Type B pancreatic cell (in vitro differentiated cells): ENCODE results near the gene OTOG. TPM values are rescaled to one million over a fixed set of nuclear protein-coding genes. Genes with fewer than 3 reads are reported as not detected.

ENCODE experiments used
- DNase-seq: peaks from one replicate; pipeline ENCODE4 v3.0.0; 2021; ENCODE audit warnings: mixed read lengths; ENCODE audit not compliant: unreplicated experiment; ENCODE audit errors: extremely low spot score
- H3K27ac Mint-ChIP-seq: 2 replicates; pipeline ENCODE4 v1.8.0; 2021; ENCODE audit warnings: mild to moderate bottlenecking, mixed read lengths
- H3K27me3 Mint-ChIP-seq: 2 replicates; pipeline ENCODE4 v1.8.0; 2021; ENCODE audit warnings: mixed read lengths
- H3K36me3 Mint-ChIP-seq: 2 replicates; pipeline ENCODE4 v1.8.0; 2021; ENCODE audit warnings: mixed read lengths
- H3K4me1 Mint-ChIP-seq: one replicate; pipeline ENCODE4 v1.8.0; 2021; ENCODE audit warnings: mixed read lengths; ENCODE audit not compliant: unreplicated experiment
- H3K4me3 Mint-ChIP-seq: 2 replicates; pipeline ENCODE4 v1.8.0; 2021; ENCODE audit warnings: mild to moderate bottlenecking, mixed read lengths
- H3K9me3 Mint-ChIP-seq: 2 replicates; pipeline ENCODE4 v1.8.0; 2021; ENCODE audit warnings: mixed read lengths
- total RNA-seq: library from RNA; stranded (reverse); gene quantifications from 2 replicates; pipeline ENCODE4 v1.2.1, GENCODE V29; 2021; ENCODE audit warnings: low replicate concordance
- TF ChIP-seq, protein P1 (sequence below): fragments of 200-600 bp; sonication (generic); conservative IDR thresholded peaks from 2 replicates; pipeline ENCODE4 v1.5.0; 2021; ENCODE audit warnings: antibody characterized with exemption, mild to moderate bottlenecking

Gene OTOG
- total RNA-seq, 1 donor from 2014 or later = 1.5 TPM

DNA sequence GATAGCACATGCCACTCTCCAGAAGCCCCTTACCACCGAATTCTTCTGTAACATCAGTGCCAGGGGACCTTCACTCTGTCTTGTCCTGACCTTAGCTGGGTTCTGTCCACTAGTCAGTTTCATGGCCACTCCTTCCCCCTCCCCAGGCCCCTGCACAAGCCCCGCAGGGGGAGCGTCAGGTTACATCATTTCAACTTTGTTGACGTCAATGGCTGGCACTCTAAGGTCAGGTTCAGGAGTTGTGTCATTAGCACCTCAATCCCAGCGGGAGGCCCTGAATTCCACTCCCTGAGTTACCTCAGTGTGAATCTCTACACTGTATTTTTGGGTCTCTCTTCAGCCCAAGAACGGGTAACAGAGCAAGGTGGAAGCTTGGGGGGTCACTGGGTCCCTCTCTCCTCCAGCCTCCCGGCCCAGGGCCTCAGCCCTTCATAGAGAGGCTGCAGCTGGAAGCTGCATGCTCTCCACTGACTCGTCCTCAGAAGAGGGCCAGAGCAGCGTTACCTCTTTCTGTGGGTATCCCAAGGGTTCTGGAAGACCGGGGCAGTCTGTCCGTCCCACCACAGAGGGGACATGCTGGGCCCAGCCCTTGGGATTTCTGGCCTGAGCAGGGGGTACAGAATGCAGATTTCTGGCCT lies 13.2 kb upstream of the OTOG start:
- H3K9me3 Mint-ChIP-seq = no peaks in the 10 kb centered on the region

DNA sequence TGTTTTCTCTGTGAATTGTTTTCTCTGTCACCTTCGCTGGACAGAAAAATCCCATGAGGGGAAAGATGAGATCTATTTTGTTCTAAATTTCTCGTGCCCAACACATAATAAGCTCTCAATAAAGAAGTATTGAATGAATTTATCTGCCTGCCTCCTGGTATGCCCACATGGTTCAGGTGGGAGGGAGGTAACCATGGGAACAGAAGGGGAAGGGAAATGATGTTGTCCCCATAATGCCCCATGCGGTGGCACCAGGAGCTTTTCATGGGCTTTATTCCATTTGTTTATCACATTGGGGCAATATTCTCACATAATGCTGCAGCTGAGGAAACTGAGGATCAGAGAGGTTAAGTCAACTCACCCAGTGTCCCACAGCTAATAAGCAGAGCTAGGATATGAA lies 11.6 kb upstream of the OTOG start:
- Mint-ChIP-seq H3K27me3 (peaks cover 13% of the 10 kb centered on the region), H3K36me3 (no peaks in the 10 kb centered on the region), H3K9me3 (no peaks in the 10 kb centered on the region), H3K4me3 (no peak overlapping the region), H3K27ac (no peak overlapping the region), H3K4me1 (peaks cover 11% of the 10 kb centered on the region)
- TF ChIP-seq, protein P1, sequence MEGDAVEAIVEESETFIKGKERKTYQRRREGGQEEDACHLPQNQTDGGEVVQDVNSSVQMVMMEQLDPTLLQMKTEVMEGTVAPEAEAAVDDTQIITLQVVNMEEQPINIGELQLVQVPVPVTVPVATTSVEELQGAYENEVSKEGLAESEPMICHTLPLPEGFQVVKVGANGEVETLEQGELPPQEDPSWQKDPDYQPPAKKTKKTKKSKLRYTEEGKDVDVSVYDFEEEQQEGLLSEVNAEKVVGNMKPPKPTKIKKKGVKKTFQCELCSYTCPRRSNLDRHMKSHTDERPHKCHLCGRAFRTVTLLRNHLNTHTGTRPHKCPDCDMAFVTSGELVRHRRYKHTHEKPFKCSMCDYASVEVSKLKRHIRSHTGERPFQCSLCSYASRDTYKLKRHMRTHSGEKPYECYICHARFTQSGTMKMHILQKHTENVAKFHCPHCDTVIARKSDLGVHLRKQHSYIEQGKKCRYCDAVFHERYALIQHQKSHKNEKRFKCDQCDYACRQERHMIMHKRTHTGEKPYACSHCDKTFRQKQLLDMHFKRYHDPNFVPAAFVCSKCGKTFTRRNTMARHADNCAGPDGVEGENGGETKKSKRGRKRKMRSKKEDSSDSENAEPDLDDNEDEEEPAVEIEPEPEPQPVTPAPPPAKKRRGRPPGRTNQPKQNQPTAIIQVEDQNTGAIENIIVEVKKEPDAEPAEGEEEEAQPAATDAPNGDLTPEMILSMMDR = no peak
- DNase-seq = no peak

More for the DNA sequence above, 13.2 kb upstream of the OTOG start:
- Mint-ChIP-seq H3K27me3 (peaks cover 15% of the 10 kb centered on the region), H3K27ac (no peak overlapping the region), H3K4me3 (no peak overlapping the region), H3K36me3 (no peaks in the 10 kb centered on the region), H3K4me1 (peaks cover 24% of the 10 kb centered on the region)
- DNase-seq = no peak
- TF ChIP-seq, protein P1 = no peak

DNA sequence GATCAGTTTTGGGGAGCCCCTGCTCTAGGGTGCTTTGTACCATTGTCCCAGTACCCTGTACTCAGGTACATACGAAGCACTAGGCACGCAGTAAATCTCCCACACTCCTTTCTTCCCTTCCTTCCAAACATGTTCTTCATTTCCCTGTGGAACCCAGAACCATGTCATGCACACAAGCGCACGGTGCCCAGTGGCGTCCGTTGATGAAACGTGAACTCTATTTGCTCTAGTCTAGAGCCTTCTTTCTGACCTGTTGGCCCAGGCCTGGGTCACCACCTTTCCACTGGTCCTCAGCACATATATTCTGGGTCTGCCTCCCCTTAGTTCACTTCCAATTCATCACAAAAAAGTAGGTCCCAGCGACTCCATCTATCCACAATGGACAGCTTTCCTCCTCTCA lies 9.8 kb upstream of the OTOG start:
- H3K36me3 Mint-ChIP-seq = no peaks in the 10 kb centered on the region
- no peak for DNase-seq
- H3K27ac Mint-ChIP-seq = no peak overlapping the region
- TF ChIP-seq, protein P1 = no peak
- peaks cover 13% of the 10 kb centered on the region for H3K27me3 Mint-ChIP-seq
- H3K9me3 Mint-ChIP-seq = no peaks in the 10 kb centered on the region
- H3K4me3 Mint-ChIP-seq = no peak overlapping the region
- H3K4me1 Mint-ChIP-seq = peaks cover 16% of the 10 kb centered on the region

DNA sequence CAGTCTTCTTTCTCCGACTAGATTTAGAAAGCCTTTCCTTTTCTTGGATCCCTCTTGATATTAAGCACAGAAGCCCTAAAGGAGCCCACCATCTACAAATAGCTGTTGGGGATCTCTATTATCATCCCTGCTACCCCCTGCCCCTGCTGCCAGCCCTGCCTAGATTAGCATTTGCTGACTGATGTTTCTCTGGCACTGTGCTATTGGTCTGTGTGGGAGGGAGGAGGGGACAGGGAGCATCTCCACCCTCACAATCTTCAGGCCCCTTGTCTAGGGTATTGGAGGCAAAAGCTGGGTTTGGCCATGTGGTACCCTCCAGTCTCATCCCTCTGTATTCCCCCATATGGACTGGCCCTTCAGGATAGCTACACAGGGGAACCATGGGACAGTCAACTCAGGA lies 9.0 kb upstream of the OTOG start:
- Mint-ChIP-seq H3K36me3 (no peaks in the 10 kb centered on the region), H3K4me3 (no peak overlapping the region), H3K27ac (no peak overlapping the region), H3K27me3 (peaks cover 11% of the 10 kb centered on the region), H3K9me3 (no peaks in the 10 kb centered on the region), H3K4me1 (peaks cover 22% of the 10 kb centered on the region)
- TF ChIP-seq, protein P1 = no peak
- DNase-seq = no peak

DNA sequence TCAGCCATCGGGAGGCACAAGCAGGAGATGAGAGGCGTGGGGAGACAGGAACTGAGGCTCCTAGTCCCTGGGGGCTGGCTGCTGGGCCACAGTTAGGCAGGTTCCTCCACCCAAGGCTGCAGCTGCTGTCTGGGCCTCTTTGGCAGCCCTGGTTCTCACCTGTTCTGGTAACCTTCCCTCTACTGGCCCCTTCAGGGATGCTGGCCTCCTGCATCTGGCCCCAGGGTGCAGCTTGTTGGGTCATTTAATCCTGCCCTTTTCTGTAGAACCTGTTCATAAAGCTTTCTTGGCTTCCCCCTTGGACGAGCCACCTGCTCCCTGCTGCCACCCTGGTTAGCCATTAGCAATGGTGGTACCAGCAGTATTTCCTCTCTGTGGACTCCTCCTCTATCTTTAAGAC lies 8.3 kb upstream of the OTOG start:
- Mint-ChIP-seq H3K27ac (no peak overlapping the region), H3K9me3 (no peaks in the 10 kb centered on the region), H3K27me3 (peaks cover 13% of the 10 kb centered on the region), H3K36me3 (no peaks in the 10 kb centered on the region), H3K4me3 (no peak overlapping the region), H3K4me1 (peaks cover 24% of the 10 kb centered on the region)
- TF ChIP-seq, protein P1 = no peak
- no peak for DNase-seq
